H1 (cell line): ENCODE results near the gene CCDC92B.

Source experiments
- BACH1 ChIP-seq: IDR thresholded peaks from 2 replicates; pipeline ENCODE4 v1.6.1; 2012; ENCODE audit warnings: low read length, improper control_type of control experiment
- BRCA1 ChIP-seq: IDR thresholded peaks from 2 replicates; pipeline ENCODE4 v1.6.1; 2012; ENCODE audit warnings: low read depth, low read length, improper control_type of control experiment
- CHD2 ChIP-seq: IDR thresholded peaks from 2 replicates; pipeline ENCODE4 v1.6.1; 2012; ENCODE audit warnings: low read length, improper control_type of control experiment
- EZH2 ChIP-seq: fragments of 200-600 bp; sonication (generic); IDR thresholded peaks from 2 replicates; pipeline ENCODE4 v1.7.1; 2012; ENCODE audit warnings: low read depth, mild to moderate bottlenecking, moderate library complexity, low read length, inconsistent platforms; ENCODE audit not compliant: severe bottlenecking
- JUN ChIP-seq: IDR thresholded peaks from 2 replicates; pipeline ENCODE4 v1.6.1; 2011; ENCODE audit warnings: low read depth, mild to moderate bottlenecking, improper control_type of control experiment, low read length
- PHF8 ChIP-seq: fragments of 200-600 bp; sonication (generic); conservative IDR thresholded peaks from 2 replicates; pipeline ENCODE4 v1.7.1; 2012; ENCODE audit warnings: low read depth, mild to moderate bottlenecking, inconsistent platforms, low read length, moderate library complexity
- SIN3A ChIP-seq, 2 experiments: IDR thresholded peaks in 1 of 2; conservative IDR thresholded peaks in 1 of 2; 2 replicates each; pipeline ENCODE4 v1.6.1; 2011 to 2012; ENCODE audit warnings: low read length in 2 of 2, improper control_type of control experiment in 1 of 2, low read depth in 1 of 2, mild to moderate bottlenecking in 1 of 2
- TAF1 ChIP-seq: IDR thresholded peaks from 2 replicates; pipeline ENCODE4 v1.6.1; 2011; ENCODE audit warnings: mild to moderate bottlenecking, low read depth, low read length
- TF ChIP-seq, protein P1 (sequence below): IDR thresholded peaks from 2 replicates; pipeline ENCODE4 v1.6.1; 2012; ENCODE audit warnings: inconsistent platforms
- TF ChIP-seq, protein P2 (sequence below): IDR thresholded peaks from 2 replicates; pipeline ENCODE4 v1.6.1; 2012; ENCODE audit warnings: low read length, inconsistent platforms
- TF ChIP-seq, protein P3 (sequence below): IDR thresholded peaks from 2 replicates; pipeline ENCODE4 v1.6.1; 2011; ENCODE audit warnings: low read depth, mild to moderate bottlenecking, low read length; ENCODE audit not compliant: insufficient read depth
- TF ChIP-seq, protein P4 (sequence below), 3 experiments: IDR thresholded peaks; 1 replicate in 2 of 3; 2 replicates in 1 of 3; pipeline versions ENCODE4 v1.5.1 to v1.6.1; 2011; ENCODE audit warnings: low read length in 3 of 3, mild to moderate bottlenecking in 3 of 3, inconsistent platforms in 2 of 3, low read depth in 1 of 3, moderate library complexity in 1 of 3; ENCODE audit not compliant: insufficient read depth in 1 of 3; ENCODE audit errors: control extremely low read depth in 1 of 3

DNA sequence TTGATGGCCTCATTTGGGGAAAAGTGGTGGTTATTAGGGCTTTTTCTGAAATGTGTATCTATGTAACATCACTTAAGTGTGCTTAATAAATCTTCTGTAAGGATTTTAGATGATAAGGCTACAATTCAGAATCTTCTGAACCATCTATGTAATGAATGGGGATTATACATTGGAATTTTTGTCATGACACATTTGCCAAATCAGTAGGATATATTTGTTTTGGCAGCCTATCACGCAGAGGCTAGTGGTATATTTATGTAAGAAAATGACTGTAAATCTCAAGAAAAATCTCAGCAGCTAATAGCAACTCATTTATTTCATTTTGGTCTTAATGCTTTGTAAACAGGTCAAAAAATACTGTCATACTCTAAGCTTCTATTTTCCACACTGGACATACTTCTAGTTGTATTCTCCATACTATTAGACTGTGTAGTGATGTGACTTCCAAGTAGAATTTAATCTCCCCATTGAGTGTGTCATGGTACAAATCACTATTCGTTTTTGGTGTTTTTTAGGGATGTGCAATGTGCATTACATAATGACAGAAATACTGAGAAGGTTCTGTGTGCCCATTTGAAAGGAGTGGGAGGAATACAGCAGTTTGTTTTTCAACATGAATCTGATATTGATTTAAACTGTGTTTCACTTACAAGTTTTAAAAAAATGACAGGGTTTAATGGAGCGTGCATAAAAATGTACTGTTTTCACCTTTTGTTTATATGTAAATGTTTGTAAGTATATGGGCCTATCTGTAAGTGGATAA lies 67.1 kb downstream of the CCDC92B start:
- TF ChIP-seq, protein P1, sequence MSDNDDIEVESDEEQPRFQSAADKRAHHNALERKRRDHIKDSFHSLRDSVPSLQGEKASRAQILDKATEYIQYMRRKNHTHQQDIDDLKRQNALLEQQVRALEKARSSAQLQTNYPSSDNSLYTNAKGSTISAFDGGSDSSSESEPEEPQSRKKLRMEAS: no peak
- TF ChIP-seq EZH2 (no peak), CHD2 (no peak), JUN (no peak), PHF8 (no peak), BRCA1 (no peak), BACH1 (no peak), SIN3A (conservative IDR thresholded peaks at IDR 0.05 in 1 of 2, IDR thresholded peaks at IDR 0.05 in 1 of 2; ENCODE audit: low read depth in 1 of 2, low read length in 2 of 2) (no peak), TAF1 (no peak)
- TF ChIP-seq, protein P2, sequence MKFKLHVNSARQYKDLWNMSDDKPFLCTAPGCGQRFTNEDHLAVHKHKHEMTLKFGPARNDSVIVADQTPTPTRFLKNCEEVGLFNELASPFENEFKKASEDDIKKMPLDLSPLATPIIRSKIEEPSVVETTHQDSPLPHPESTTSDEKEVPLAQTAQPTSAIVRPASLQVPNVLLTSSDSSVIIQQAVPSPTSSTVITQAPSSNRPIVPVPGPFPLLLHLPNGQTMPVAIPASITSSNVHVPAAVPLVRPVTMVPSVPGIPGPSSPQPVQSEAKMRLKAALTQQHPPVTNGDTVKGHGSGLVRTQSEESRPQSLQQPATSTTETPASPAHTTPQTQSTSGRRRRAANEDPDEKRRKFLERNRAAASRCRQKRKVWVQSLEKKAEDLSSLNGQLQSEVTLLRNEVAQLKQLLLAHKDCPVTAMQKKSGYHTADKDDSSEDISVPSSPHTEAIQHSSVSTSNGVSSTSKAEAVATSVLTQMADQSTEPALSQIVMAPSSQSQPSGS: no peak
- TF ChIP-seq, protein P3, sequence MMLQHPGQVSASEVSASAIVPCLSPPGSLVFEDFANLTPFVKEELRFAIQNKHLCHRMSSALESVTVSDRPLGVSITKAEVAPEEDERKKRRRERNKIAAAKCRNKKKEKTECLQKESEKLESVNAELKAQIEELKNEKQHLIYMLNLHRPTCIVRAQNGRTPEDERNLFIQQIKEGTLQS: no peak
- TF ChIP-seq, protein P4, sequence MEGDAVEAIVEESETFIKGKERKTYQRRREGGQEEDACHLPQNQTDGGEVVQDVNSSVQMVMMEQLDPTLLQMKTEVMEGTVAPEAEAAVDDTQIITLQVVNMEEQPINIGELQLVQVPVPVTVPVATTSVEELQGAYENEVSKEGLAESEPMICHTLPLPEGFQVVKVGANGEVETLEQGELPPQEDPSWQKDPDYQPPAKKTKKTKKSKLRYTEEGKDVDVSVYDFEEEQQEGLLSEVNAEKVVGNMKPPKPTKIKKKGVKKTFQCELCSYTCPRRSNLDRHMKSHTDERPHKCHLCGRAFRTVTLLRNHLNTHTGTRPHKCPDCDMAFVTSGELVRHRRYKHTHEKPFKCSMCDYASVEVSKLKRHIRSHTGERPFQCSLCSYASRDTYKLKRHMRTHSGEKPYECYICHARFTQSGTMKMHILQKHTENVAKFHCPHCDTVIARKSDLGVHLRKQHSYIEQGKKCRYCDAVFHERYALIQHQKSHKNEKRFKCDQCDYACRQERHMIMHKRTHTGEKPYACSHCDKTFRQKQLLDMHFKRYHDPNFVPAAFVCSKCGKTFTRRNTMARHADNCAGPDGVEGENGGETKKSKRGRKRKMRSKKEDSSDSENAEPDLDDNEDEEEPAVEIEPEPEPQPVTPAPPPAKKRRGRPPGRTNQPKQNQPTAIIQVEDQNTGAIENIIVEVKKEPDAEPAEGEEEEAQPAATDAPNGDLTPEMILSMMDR (IDR thresholded peaks at IDR 0.05; ENCODE audit: control extremely low read depth in 1 of 3, insufficient read depth in 1 of 3, low read depth in 1 of 3, low read length in 3 of 3): no peak
